ENCODE results near the gene NPR3. TPM values are rescaled to one million over a fixed set of nuclear protein-coding genes. Genes with fewer than 3 reads are reported as not detected.

Gene NPR3
- total and polyA plus RNA-seq, 2 donors (not counting 3 experiments of a cell fraction or from before 2014, with no cell fraction given), result 0.01 to 0.53 TPM

DNA sequence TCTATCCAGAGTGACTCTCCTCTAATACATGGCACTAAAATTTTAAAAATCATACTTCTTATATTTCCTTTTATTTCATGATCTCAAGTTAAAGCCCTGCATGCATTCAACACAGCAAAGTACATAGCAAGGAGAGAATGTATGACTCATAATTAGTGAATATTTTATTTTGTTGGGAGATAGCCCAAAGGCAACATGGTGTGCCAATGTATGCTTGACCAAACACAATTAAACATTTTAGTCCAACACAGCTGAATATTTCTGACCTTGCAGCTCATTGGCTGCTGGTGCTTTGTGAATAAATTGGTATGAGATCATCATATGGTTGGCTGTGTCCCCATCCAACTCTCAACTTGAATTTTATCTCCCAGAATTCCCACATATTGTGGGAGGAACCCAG, 103.5 kb downstream of the NPR3 start:
- H3K9me3 ChIP-seq (replicated peaks; ENCODE audit: control insufficient read depth, insufficient read depth, low read length), result no peaks in the 10 kb centered on the region
- no peaks in the 10 kb centered on the region for H4K20me1 ChIP-seq (replicated peaks; ENCODE audit: control insufficient read depth, extremely low read depth, insufficient read depth, low read length)
- no TSS peak for BruUV-seq (replicated peaks)
- dilution Hi-C loops (cut with MboI; ENCODE audit: extremely low pct_ligation_motif_present, low sequenced_read_pairs) (no loop called here), intact Hi-C loops (cut with micrococcal nuclease) (no loop called here)
- DNase-seq (ENCODE audit: low read depth, low spot score) (no peak), FAIRE-seq (no peak)
- no peak overlapping the region for H3K4me3 ChIP-seq (replicated peaks in 1 of 3; ENCODE audit: insufficient read depth in 1 of 3, low read depth in 1 of 3, low read length in 3 of 3)
- H3K79me2 ChIP-seq (ENCODE audit: control insufficient read depth, insufficient read depth, low read length), result no peaks in the 10 kb centered on the region
- H2AFZ ChIP-seq (ENCODE audit: low read depth, low read length), result no peak overlapping the region
- no peaks in the 10 kb centered on the region for H3K27me3 ChIP-seq (ENCODE audit: control insufficient read depth in 2 of 2, insufficient read depth in 2 of 2, low read length in 2 of 2)
- H3K36me3 ChIP-seq (ENCODE audit: control insufficient read depth in 2 of 2, extremely low read depth in 1 of 2, insufficient read depth in 2 of 2, low read length in 2 of 2), result no peaks in the 10 kb centered on the region
- TF ChIP-seq FOS (IDR thresholded peaks at IDR 0.05; ENCODE audit: borderline replicate concordance, insufficient read depth, low read length) (no peak), GATA2 (IDR thresholded peaks at IDR 0.05; ENCODE audit: insufficient read depth, insufficient read length, low read depth, low read length) (no peak), JUN (IDR thresholded peaks at IDR 0.05; ENCODE audit: borderline replicate concordance, insufficient read depth, insufficient read length, low read depth) (no peak), POLR2A (IDR thresholded peaks at IDR 0.05; ENCODE audit: low read depth, low read length) (no peak), MYC (IDR thresholded peaks at IDR 0.05; ENCODE audit: low read depth, low read length) (no peak), POLR2AphosphoS5 (IDR thresholded peaks at IDR 0.05; ENCODE audit: insufficient read depth, low read depth, low read length) (no peak), EZH2 (IDR thresholded peaks at IDR 0.05; ENCODE audit: borderline replicate concordance, low read depth, low read length, severe bottlenecking) (no peak)
- TF ChIP-seq, protein P1, sequence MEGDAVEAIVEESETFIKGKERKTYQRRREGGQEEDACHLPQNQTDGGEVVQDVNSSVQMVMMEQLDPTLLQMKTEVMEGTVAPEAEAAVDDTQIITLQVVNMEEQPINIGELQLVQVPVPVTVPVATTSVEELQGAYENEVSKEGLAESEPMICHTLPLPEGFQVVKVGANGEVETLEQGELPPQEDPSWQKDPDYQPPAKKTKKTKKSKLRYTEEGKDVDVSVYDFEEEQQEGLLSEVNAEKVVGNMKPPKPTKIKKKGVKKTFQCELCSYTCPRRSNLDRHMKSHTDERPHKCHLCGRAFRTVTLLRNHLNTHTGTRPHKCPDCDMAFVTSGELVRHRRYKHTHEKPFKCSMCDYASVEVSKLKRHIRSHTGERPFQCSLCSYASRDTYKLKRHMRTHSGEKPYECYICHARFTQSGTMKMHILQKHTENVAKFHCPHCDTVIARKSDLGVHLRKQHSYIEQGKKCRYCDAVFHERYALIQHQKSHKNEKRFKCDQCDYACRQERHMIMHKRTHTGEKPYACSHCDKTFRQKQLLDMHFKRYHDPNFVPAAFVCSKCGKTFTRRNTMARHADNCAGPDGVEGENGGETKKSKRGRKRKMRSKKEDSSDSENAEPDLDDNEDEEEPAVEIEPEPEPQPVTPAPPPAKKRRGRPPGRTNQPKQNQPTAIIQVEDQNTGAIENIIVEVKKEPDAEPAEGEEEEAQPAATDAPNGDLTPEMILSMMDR (IDR thresholded peaks at IDR 0.05; ENCODE audit: extremely low read depth in 1 of 2, insufficient read depth in 1 of 2, low read depth in 1 of 2, low read length in 2 of 2), result no peak
- TF ChIP-seq, protein P2, sequence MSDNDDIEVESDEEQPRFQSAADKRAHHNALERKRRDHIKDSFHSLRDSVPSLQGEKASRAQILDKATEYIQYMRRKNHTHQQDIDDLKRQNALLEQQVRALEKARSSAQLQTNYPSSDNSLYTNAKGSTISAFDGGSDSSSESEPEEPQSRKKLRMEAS (IDR thresholded peaks at IDR 0.05; ENCODE audit: insufficient read depth, insufficient read length), result no peak
- H3K27ac ChIP-seq (ENCODE audit: insufficient read depth, low read depth, low read length), result no peak overlapping the region
- H3K4me2 ChIP-seq (ENCODE audit: insufficient read depth, low read length), result no peak overlapping the region
- H3K9me1 ChIP-seq (replicated peaks; ENCODE audit: control insufficient read depth, extremely low read depth, insufficient read depth, low read length), result no peaks in the 10 kb centered on the region
- H3K4me1 ChIP-seq (ENCODE audit: control insufficient read depth, extremely low read depth, insufficient read depth, low read length), result no peaks in the 10 kb centered on the region
- ChIA-PET CTCF (no interaction called here), POLR2A (no interaction called here)
- no peak overlapping the region for H3K9ac ChIP-seq (replicated peaks; ENCODE audit: extremely low read depth, insufficient read depth, low read length)

Measured in endothelial cell of umbilical vein (primary cell).